Mammary epithelial cell (primary cell): ENCODE results near the gene ARID3A.

ENCODE experiments used
- EZH2 ChIP-seq: IDR thresholded peaks from 2 replicates; pipeline ENCODE4 v1.6.1; 2012; ENCODE audit warnings: low read length, inconsistent platforms, borderline replicate concordance
- TF ChIP-seq, protein P1 (sequence below), 2 donors: IDR thresholded peaks in 1 of 2; conservative IDR thresholded peaks in 1 of 2; 2 replicates each; pipeline ENCODE4 v1.5.1; 2011 to 2012; ENCODE audit warnings: inconsistent platforms in 2 of 2, low read length in 2 of 2, mild to moderate bottlenecking in 2 of 2, control low read depth in 1 of 2, low read depth in 1 of 2; ENCODE audit not compliant: insufficient read depth in 1 of 2; ENCODE audit errors: extremely low read depth in 1 of 2

DNA sequence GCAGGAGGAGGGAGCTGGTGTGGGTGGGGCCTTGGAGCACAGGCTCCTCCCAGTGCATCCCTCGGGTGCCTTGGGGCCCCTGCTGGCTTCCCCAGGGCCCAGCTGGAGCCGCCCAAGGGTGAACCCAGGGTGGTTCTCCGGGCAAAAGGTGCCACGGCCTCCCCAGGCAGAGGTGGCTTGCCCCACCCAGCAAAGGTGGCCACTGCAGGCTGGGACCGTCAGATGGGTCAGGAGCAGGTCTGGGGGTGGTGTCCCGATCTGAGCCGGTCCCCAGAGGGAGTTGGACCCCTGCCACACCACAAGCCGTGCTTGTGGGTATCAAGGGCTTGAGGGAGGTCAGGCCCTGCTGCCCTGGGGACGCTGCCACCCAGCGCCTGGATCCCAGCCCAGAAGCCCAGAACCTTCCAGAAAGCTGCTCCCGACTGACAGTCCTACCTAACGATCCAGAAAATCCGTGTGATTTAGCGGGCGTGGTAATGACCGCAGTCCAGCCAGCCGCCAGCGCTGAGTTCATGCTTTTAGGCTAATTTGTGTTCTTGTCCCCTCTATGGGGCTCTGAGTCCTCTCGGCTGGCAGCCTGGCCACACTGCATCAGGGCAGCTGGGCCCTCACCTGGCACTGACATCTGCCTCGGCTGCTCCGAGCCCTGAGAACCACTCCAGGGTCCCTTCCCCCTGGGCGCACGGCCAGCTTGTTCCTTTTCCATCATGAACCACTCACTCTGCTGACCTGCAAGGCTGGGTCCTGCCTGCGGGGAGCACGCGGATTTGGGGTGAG lies 69.4 kb downstream of the ARID3A start:
- TF ChIP-seq, protein P1, sequence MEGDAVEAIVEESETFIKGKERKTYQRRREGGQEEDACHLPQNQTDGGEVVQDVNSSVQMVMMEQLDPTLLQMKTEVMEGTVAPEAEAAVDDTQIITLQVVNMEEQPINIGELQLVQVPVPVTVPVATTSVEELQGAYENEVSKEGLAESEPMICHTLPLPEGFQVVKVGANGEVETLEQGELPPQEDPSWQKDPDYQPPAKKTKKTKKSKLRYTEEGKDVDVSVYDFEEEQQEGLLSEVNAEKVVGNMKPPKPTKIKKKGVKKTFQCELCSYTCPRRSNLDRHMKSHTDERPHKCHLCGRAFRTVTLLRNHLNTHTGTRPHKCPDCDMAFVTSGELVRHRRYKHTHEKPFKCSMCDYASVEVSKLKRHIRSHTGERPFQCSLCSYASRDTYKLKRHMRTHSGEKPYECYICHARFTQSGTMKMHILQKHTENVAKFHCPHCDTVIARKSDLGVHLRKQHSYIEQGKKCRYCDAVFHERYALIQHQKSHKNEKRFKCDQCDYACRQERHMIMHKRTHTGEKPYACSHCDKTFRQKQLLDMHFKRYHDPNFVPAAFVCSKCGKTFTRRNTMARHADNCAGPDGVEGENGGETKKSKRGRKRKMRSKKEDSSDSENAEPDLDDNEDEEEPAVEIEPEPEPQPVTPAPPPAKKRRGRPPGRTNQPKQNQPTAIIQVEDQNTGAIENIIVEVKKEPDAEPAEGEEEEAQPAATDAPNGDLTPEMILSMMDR (conservative IDR thresholded peaks at IDR 0.05 in 1 of 2, IDR thresholded peaks at IDR 0.05 in 1 of 2; ENCODE audit: extremely low read depth in 1 of 2, insufficient read depth in 1 of 2, low read depth in 1 of 2, low read length in 2 of 2) = no peak
- TF ChIP-seq EZH2 = no peak
